Neural progenitor cell (in vitro differentiated cells): ENCODE measurements around the gene MYO1D.

Source experiments
- CTCF ChIP-seq: fragments of 200-600 bp; sonication (generic); IDR thresholded peaks from 2 replicates; pipeline ENCODE4 v1.5.1; 2017; ENCODE audit warnings: antibody characterized with exemption, mild to moderate bottlenecking
- EZH2 ChIP-seq: fragments of 200-600 bp; sonication (generic); IDR thresholded peaks from 2 replicates; pipeline ENCODE4 v1.6.1; 2017; ENCODE audit warnings: antibody characterized with exemption, mild to moderate bottlenecking, moderate library complexity
- EZH2phosphoT487 ChIP-seq: fragments of 200-600 bp; sonication (generic); IDR thresholded peaks from 2 replicates; pipeline ENCODE4 v1.6.1; 2017; ENCODE audit warnings: antibody characterized with exemption

GRCh38 chr17:32444301-32445073 is 432.4 kb downstream of the MYO1D start, which contains the start of gene PSMD11:
- TF ChIP-seq CTCF, result no peak
- TF ChIP-seq EZH2, result no peak
- no peak for TF ChIP-seq EZH2phosphoT487
